Measurements from ENCODE around the gene SLC6A15.

GRCh38 chr12:84862186-84862585 lies 50.4 kb downstream of the SLC6A15 start:
- TF ChIP-seq, protein P1, sequence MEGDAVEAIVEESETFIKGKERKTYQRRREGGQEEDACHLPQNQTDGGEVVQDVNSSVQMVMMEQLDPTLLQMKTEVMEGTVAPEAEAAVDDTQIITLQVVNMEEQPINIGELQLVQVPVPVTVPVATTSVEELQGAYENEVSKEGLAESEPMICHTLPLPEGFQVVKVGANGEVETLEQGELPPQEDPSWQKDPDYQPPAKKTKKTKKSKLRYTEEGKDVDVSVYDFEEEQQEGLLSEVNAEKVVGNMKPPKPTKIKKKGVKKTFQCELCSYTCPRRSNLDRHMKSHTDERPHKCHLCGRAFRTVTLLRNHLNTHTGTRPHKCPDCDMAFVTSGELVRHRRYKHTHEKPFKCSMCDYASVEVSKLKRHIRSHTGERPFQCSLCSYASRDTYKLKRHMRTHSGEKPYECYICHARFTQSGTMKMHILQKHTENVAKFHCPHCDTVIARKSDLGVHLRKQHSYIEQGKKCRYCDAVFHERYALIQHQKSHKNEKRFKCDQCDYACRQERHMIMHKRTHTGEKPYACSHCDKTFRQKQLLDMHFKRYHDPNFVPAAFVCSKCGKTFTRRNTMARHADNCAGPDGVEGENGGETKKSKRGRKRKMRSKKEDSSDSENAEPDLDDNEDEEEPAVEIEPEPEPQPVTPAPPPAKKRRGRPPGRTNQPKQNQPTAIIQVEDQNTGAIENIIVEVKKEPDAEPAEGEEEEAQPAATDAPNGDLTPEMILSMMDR (IDR thresholded peaks at IDR 0.05): no peak
- TF ChIP-seq POLR2AphosphoS5 (IDR thresholded peaks at IDR 0.05) (no peak), POLR2A (IDR thresholded peaks at IDR 0.05; ENCODE audit: low read depth) (no peak), EP300 (IDR thresholded peaks at IDR 0.05) (no peak)

Measured in esophagus muscularis mucosa (tissue), 4 donors.